Measurements from ENCODE around the gene RNPEPL1.
A peak's percentile ranks its signal among the peaks of the same experiment; 100 is the strongest.

DNA sequence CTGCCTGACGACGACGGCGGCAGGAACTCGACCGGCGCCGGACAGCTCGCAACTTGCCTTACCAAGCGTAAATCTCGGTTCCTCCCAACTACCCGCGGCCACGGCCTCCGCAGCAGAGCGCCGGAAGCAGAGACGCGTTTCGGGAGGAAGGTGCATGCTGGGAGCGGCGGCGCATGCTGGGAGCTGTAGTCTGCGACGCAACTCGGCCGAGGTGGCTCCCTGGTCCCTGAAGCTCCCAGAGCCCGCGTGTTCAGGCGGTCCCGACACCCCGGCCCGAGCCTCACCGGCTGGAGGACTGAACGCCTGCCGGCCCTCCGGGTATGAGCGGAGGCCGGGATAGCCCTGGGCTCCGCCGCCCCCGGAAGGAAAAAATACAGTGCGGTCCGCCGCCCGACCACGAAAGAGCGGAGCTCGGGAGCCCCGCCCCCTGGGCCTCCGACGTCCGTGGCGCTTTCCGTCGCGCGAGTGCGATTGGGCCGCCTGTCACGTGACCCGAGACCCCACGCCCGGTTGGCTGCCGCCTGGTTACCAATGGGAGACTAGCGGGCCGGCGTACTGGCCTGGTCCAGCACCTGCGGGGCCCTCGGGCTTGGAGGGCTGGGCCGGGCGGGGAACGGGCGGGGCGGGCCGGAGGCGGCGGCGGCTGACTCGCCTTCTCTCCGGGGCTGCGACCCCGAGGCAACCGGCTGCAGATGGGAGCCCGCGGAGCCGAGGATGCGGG is 18.1 kb downstream of the RNPEPL1 start, which contains the start of gene CAPN10:
- TF ChIP-seq CTCF (IDR thresholded peaks at IDR 0.05) (peak in 1 of 6 experiments; percentile 1), POLR2A (IDR thresholded peaks at IDR 0.05) (peak; percentile 47 to 70)

Data from adrenal gland (tissue), 5 donors.